ENCODE measurements around the gene PRC1. TPM values are rescaled to one million over a fixed set of nuclear protein-coding genes. Genes with fewer than 3 reads are reported as not detected.
A peak's percentile ranks its signal among the peaks of the same experiment; 100 is the strongest.

The PRC1 gene
- total RNA-seq, 1 experiment from 2014 or later = 500 TPM

- H3K4me1 ChIP-seq (replicated peaks) = no peaks in the 10 kb centered on the region
- H3K9me3 ChIP-seq (replicated peaks) = no peaks in the 10 kb centered on the region
- no peak for DNase-seq (ENCODE audit: low read depth in 1 of 2, low spot score in 2 of 2)
- H3K4me3 ChIP-seq = no peak overlapping the region
- H3K27me3 ChIP-seq (replicated peaks) = no peaks in the 10 kb centered on the region
- H3K27ac ChIP-seq = no peak overlapping the region
- H3K36me3 ChIP-seq = peaks cover 84% of the 10 kb centered on the region
Observed at GRCh38 chr15:90945091-90945490, 49.2 kb downstream of the PRC1 start.

- Histone ChIP-seq H3K27me3 (replicated peaks) (no peaks in the 10 kb centered on the region), H3K4me3 (no peak overlapping the region), H3K36me3 (peaks cover 85% of the 10 kb centered on the region), H3K27ac (no peak overlapping the region), H3K9me3 (replicated peaks) (no peaks in the 10 kb centered on the region), H3K4me1 (replicated peaks) (no peaks in the 10 kb centered on the region)
- no peak for DNase-seq (ENCODE audit: low read depth in 1 of 2, low spot score in 2 of 2)
Observed at GRCh38 chr15:90942354-90943120, 51.8 kb downstream of the PRC1 start.

GRCh38 chr15:90941038-90941437, 53.3 kb downstream of the PRC1 start:
- Histone ChIP-seq H3K27ac (no peak overlapping the region), H3K4me1 (replicated peaks) (peaks cover 8% of the 10 kb centered on the region), H3K27me3 (replicated peaks) (no peaks in the 10 kb centered on the region), H3K9me3 (replicated peaks) (no peaks in the 10 kb centered on the region), H3K4me3 (no peak overlapping the region), H3K36me3 (peaks cover 85% of the 10 kb centered on the region)
- no peak for DNase-seq (ENCODE audit: low read depth in 1 of 2, low spot score in 2 of 2)

GRCh38 chr15:90939756-90940155, 54.6 kb downstream of the PRC1 start:
- Histone ChIP-seq H3K27ac (no peak overlapping the region), H3K9me3 (replicated peaks) (no peaks in the 10 kb centered on the region), H3K4me1 (replicated peaks) (peaks cover 15% of the 10 kb centered on the region), H3K4me3 (no peak overlapping the region), H3K36me3 (peaks cover 74% of the 10 kb centered on the region), H3K27me3 (replicated peaks) (no peaks in the 10 kb centered on the region)
- no peak for DNase-seq (ENCODE audit: low read depth in 1 of 2, low spot score in 2 of 2)

- no peak for DNase-seq (ENCODE audit: low read depth in 1 of 2, low spot score in 2 of 2)
- Histone ChIP-seq H3K27ac (no peak overlapping the region), H3K4me1 (replicated peaks) (peaks cover 23% of the 10 kb centered on the region), H3K36me3 (peaks cover 66% of the 10 kb centered on the region), H3K9me3 (replicated peaks) (no peaks in the 10 kb centered on the region), H3K4me3 (no peak overlapping the region), H3K27me3 (replicated peaks) (no peaks in the 10 kb centered on the region)
Observed at GRCh38 chr15:90938261-90938660, 56.1 kb downstream of the PRC1 start.

- no peak for DNase-seq (ENCODE audit: low read depth in 1 of 2, low spot score in 2 of 2)
- no peak overlapping the region for H3K4me3 ChIP-seq
- H3K4me1 ChIP-seq (replicated peaks) = peaks cover 32% of the 10 kb centered on the region
- no peaks in the 10 kb centered on the region for H3K9me3 ChIP-seq (replicated peaks)
- no peaks in the 10 kb centered on the region for H3K27me3 ChIP-seq (replicated peaks)
- no peak overlapping the region for H3K27ac ChIP-seq
- H3K36me3 ChIP-seq = peaks cover 52% of the 10 kb centered on the region
Observed at GRCh38 chr15:90936823-90937222, 57.5 kb downstream of the PRC1 start.

GRCh38 chr15:90934949-90935751, 59.2 kb downstream of the PRC1 start, which contains the start of gene UNC45A:
TSS of gene UNC45A (plus strand) at chr15:90935285. CDS start at chr15:90935325, 40 bp downstream.
- peak within 1 kb of the TSS; percentile 62 for H3K4me3 ChIP-seq

GRCh38 chr15:90934256-90934948, 59.9 kb downstream of the PRC1 start:
- no peak overlapping the region for H3K27ac ChIP-seq
- DNase-seq (ENCODE audit: low read depth in 1 of 2, low spot score in 2 of 2) = peak; percentile 78 to 87
- H3K36me3 ChIP-seq = peaks cover 30% of the 10 kb centered on the region
- H3K4me3 ChIP-seq = peak overlapping the region; percentile 62
- no peaks in the 10 kb centered on the region for H3K27me3 ChIP-seq (replicated peaks)
- H3K9me3 ChIP-seq (replicated peaks) = no peaks in the 10 kb centered on the region
- H3K4me1 ChIP-seq (replicated peaks) = peaks cover 38% of the 10 kb centered on the region

More at GRCh38 chr15:90934949-90935751, 59.2 kb downstream of the PRC1 start, which contains the start of gene UNC45A:
- H3K27ac ChIP-seq = peak within 1 kb of the TSS; percentile 6; the same call in 1 of the 2 replicates
- H3K27me3 ChIP-seq (replicated peaks) = no peaks in the 10 kb centered on the region
- H3K36me3 ChIP-seq = peaks cover 37% of the 10 kb centered on the region
- H3K9me3 ChIP-seq (replicated peaks) = no peaks in the 10 kb centered on the region
- peaks cover 38% of the 10 kb centered on the region for H3K4me1 ChIP-seq (replicated peaks)
- DNase-seq (ENCODE audit: low read depth in 1 of 2, low spot score in 2 of 2) = peak; percentile 78 to 91

GRCh38 chr15:90933301-90933700, 61.0 kb downstream of the PRC1 start:
- peaks cover 19% of the 10 kb centered on the region for H3K36me3 ChIP-seq
- no peaks in the 10 kb centered on the region for H3K9me3 ChIP-seq (replicated peaks)
- no peak overlapping the region for H3K27ac ChIP-seq
- H3K4me3 ChIP-seq = no peak overlapping the region
- no peak for DNase-seq (ENCODE audit: low read depth in 1 of 2, low spot score in 2 of 2)
- H3K4me1 ChIP-seq (replicated peaks) = peaks cover 38% of the 10 kb centered on the region
- no peaks in the 10 kb centered on the region for H3K27me3 ChIP-seq (replicated peaks)

- H3K4me1 ChIP-seq (replicated peaks) = peaks cover 38% of the 10 kb centered on the region
- peak overlapping the region; percentile 59 for H3K4me3 ChIP-seq
- peaks cover 14% of the 10 kb centered on the region for H3K36me3 ChIP-seq
- H3K9me3 ChIP-seq (replicated peaks) = no peaks in the 10 kb centered on the region
- H3K27ac ChIP-seq = no peak overlapping the region
- no peaks in the 10 kb centered on the region for H3K27me3 ChIP-seq (replicated peaks)
- DNase-seq (ENCODE audit: low read depth in 1 of 2, low spot score in 2 of 2) = no peak
Observed at GRCh38 chr15:90932660-90932991, 61.7 kb downstream of the PRC1 start.

GRCh38 chr15:90931828-90932659, 62.3 kb downstream of the PRC1 start, which contains the start of gene HDDC3:
TSS of gene HDDC3 (minus strand) at chr15:90932549. CDS start at chr15:90932540, 9 bp downstream.
- Histone ChIP-seq H3K4me1 (replicated peaks) (peaks cover 38% of the 10 kb centered on the region), H3K9me3 (replicated peaks) (no peaks in the 10 kb centered on the region), H3K4me3 (peak within 1 kb of the TSS; percentile 59), H3K27ac (no peak within 1 kb of the TSS), H3K36me3 (peaks cover 10% of the 10 kb centered on the region), H3K27me3 (replicated peaks) (no peaks in the 10 kb centered on the region)
- DNase-seq (ENCODE audit: low read depth in 1 of 2, low spot score in 2 of 2) = peak; percentile 74 to 89

GRCh38 chr15:90931575-90931827, 62.8 kb downstream of the PRC1 start:
- H3K36me3 ChIP-seq = peaks cover 5% of the 10 kb centered on the region
- H3K27me3 ChIP-seq (replicated peaks) = no peaks in the 10 kb centered on the region
- H3K4me3 ChIP-seq = peak overlapping the region; percentile 59; the same call in 1 of the 2 replicates
- H3K9me3 ChIP-seq (replicated peaks) = no peaks in the 10 kb centered on the region
- DNase-seq (ENCODE audit: low read depth in 1 of 2, low spot score in 2 of 2) = no peak
- H3K4me1 ChIP-seq (replicated peaks) = peaks cover 34% of the 10 kb centered on the region
- no peak overlapping the region for H3K27ac ChIP-seq

All from SJSA1 (cell line).